Ecto neural progenitor cell (in vitro differentiated cells): ENCODE data around the gene USP7.

Experiments used
- DNase-seq: peaks from one replicate; pipeline ENCODE4 v3.0.0-alpha.2; 2018; ENCODE audit warnings: low spot score

USP7 gene

GRCh38 chr16:8899709-8900317 is 63.9 kb downstream of the USP7 start:
- DNase-seq, result no peak

GRCh38 chr16:8898660-8899318 is 64.9 kb downstream of the USP7 start:
- DNase-seq, result no peak

GRCh38 chr16:8894736-8895334 is 68.9 kb downstream of the USP7 start:
- DNase-seq, result no peak

GRCh38 chr16:8893976-8894690 is 69.6 kb downstream of the USP7 start:
- no peak for DNase-seq

- DNase-seq, result no peak
These were observed 70.3 kb downstream of the USP7 start for GRCh38 chr16:8893426-8893825.

- DNase-seq, result no peak
These were observed 71.6 kb downstream of the USP7 start for GRCh38 chr16:8892101-8892575.

GRCh38 chr16:8890549-8890921 is 73.2 kb downstream of the USP7 start:
- DNase-seq, result no peak

GRCh38 chr16:8889893-8890548 is 73.7 kb downstream of the USP7 start:
- DNase-seq, result no peak

- no peak for DNase-seq
These were observed 74.5 kb downstream of the USP7 start for GRCh38 chr16:8888951-8889892.

GRCh38 chr16:8887952-8888560 is 75.7 kb downstream of the USP7 start:
- DNase-seq, result no peak

- no peak for DNase-seq
These were observed 76.3 kb downstream of the USP7 start for GRCh38 chr16:8887431-8887765.

GRCh38 chr16:8886593-8887430 is 76.9 kb downstream of the USP7 start:
- DNase-seq, result no peak

GRCh38 chr16:8885674-8886592 is 77.8 kb downstream of the USP7 start:
- no peak for DNase-seq

- DNase-seq, result no peak
These were observed 80.9 kb downstream of the USP7 start for GRCh38 chr16:8882725-8883377.

GRCh38 chr16:8882041-8882617 is 81.6 kb downstream of the USP7 start, which contains the start of gene LITAFD:
LITAFD (plus strand) TSS chr16:8882351; CDS start chr16:8884356, 2,005 bp downstream.
- DNase-seq, result no peak

- no peak for DNase-seq
These were observed 82.7 kb downstream of the USP7 start for GRCh38 chr16:8880839-8881510.

GRCh38 chr16:8878523-8878911 is 85.2 kb downstream of the USP7 start:
- no peak for DNase-seq
